Measurements from ENCODE around the gene SIM1.

GRCh38 chr6:100370265-100370664 lies 94.5 kb downstream of the SIM1 start:
- TF ChIP-seq EZH2phosphoT487 (IDR thresholded peaks at IDR 0.05) (no peak), CTCF (IDR thresholded peaks at IDR 0.05) (no peak)

All from neural progenitor cell (in vitro differentiated cells).